OCI-LY7 (cell line): ENCODE results near the gene ZNF438. TPM values are rescaled to one million over a fixed set of nuclear protein-coding genes. Genes with fewer than 3 reads are reported as not detected.

Source experiments
- BruUV-seq: library from RNA; stranded (reverse); fragments of 400-500 nt; replicated peaks from 2 replicates; lab custom pipeline; 2021; lab: Mats Ljungman, UMichigan
- CTCF ChIA-PET: fragments of 300-600 bp; sonication (Branson Sonifier 250); formaldehyde crosslinking; loops from one replicate; lab custom pipeline; 2022; ENCODE audit warnings: antibody characterized with exemption; ENCODE audit not compliant: unreplicated experiment; lab: Charles Lee
- POLR2A ChIA-PET: fragments of 300-600 bp; sonication (Branson Sonifier 250); formaldehyde crosslinking; loops from one replicate; lab custom pipeline; 2022; ENCODE audit warnings: antibody characterized with exemption; lab: Charles Lee
- DNase-seq: peaks from one replicate; pipeline ENCODE4 v3.0.0-alpha.2; 2015; ENCODE audit warnings: low spot score
- H2AFZ ChIP-seq: fragments of 200-600 bp; sonication (generic), shearing (Covaris generic); 2 replicates; pipeline ENCODE4 v1.6.1; 2014; ENCODE audit warnings: mild to moderate bottlenecking, antibody characterized with exemption, low read length, moderate library complexity
- H3K27ac ChIP-seq: fragments of 200-600 bp; sonication (generic); 2 replicates; pipeline ENCODE4 v1.5.1; 2014; ENCODE audit warnings: mixed run types, low read depth, mild to moderate bottlenecking, moderate library complexity, low read length, inconsistent platforms; ENCODE audit not compliant: poor library complexity, severe bottlenecking
- H3K36me3 ChIP-seq: fragments of 200-600 bp; sonication (generic); 2 replicates; pipeline ENCODE4 v1.6.1; 2014; ENCODE audit warnings: mild to moderate bottlenecking, antibody characterized with exemption, low read length, moderate library complexity, mixed read lengths; ENCODE audit not compliant: insufficient read depth
- H3K4me1 ChIP-seq: fragments of 200-600 bp; sonication (generic); 2 replicates; pipeline ENCODE4 v1.5.1; 2014; ENCODE audit warnings: mild to moderate bottlenecking, low read length; ENCODE audit not compliant: insufficient read depth, poor library complexity, severe bottlenecking
- H3K4me2 ChIP-seq: fragments of 200-600 bp; sonication (generic); 2 replicates; pipeline ENCODE4 v1.6.1; 2014; ENCODE audit warnings: mild to moderate bottlenecking, low read length
- H3K4me3 ChIP-seq: fragments of 200-600 bp; sonication (generic); 2 replicates; pipeline ENCODE4 v1.5.1; 2014; ENCODE audit warnings: mild to moderate bottlenecking, low read depth, low read length; ENCODE audit not compliant: poor library complexity, severe bottlenecking
- H3K79me2 ChIP-seq: fragments of 200-600 bp; sonication (generic); 2 replicates; pipeline ENCODE4 v1.6.1; 2016; ENCODE audit warnings: low read depth, mild to moderate bottlenecking, low read length, moderate library complexity, mixed read lengths; ENCODE audit not compliant: insufficient read depth
- H3K9me2 ChIP-seq: fragments of 200-600 bp; sonication (generic); 2 replicates; pipeline ENCODE4 v1.6.1; 2016; ENCODE audit warnings: mild to moderate bottlenecking, low read length, mixed read lengths; ENCODE audit not compliant: insufficient read depth
- H3K9me3 ChIP-seq: fragments of 200-600 bp; sonication (generic); 2 replicates; pipeline ENCODE4 v1.6.1; 2014; ENCODE audit warnings: mild to moderate bottlenecking, mixed run types, low read length, mixed read lengths
- H4K20me1 ChIP-seq: fragments of 200-600 bp; sonication (generic); 2 replicates; pipeline ENCODE4 v1.6.1; 2014; ENCODE audit warnings: mild to moderate bottlenecking, antibody characterized with exemption, low read length, moderate library complexity, mixed read lengths; ENCODE audit not compliant: insufficient read depth
- EZH2phosphoT487 ChIP-seq: fragments of 200-600 bp; sonication (generic); IDR thresholded peaks from 2 replicates; pipeline ENCODE4 v1.6.1; 2018; ENCODE audit warnings: low read depth, borderline replicate concordance, mild to moderate bottlenecking, mixed run types, antibody characterized with exemption, low read length, moderate library complexity, mixed read lengths
- intact Hi-C: fragments of 100-400 bp; cut with micrococcal nuclease; formaldehyde crosslinking; loops from one replicate; pipeline ENCODE4 v1.10.0; 2022; ENCODE audit not compliant: unreplicated experiment
- total RNA-seq, 2 experiments: library from RNA; depleted of rRNA in 1 of 2; stranded (reverse); fragments of >200 nt in 1 of 2; shearing (Covaris generic) in 1 of 2; gene quantifications; 2 replicates each; pipeline ENCODE4 v1.2.3, GENCODE V29; 2014 to 2022
- TF ChIP-seq, protein P1 (sequence below): fragments of 200-600 bp; sonication (generic); conservative IDR thresholded peaks from 2 replicates; pipeline ENCODE4 v1.5.1; 2014; ENCODE audit warnings: mild to moderate bottlenecking, antibody characterized with exemption, low read length, moderate library complexity, mixed read lengths

The ZNF438 gene
- total RNA-seq, 2 experiments from 2014 or later, result 2.0 to 2.5 TPM

DNA sequence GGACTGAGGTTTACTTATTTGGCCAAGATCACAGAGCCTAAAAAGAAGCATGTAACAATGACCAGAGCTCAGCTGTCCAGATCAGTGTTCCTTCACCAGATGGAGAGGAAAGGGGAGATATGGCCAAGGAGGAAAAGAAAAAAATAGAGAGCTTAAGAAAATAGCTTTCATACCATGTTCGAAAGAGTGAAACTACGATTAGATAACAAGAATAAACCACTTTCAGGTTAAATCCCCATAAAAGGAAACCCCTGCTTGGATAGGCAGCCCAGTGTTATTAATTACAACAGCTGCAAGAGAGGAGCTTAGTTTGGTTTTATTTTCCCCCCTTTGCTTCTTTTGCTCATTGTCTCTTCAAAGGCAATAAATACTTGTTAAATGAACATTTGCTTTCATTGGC is 160.8 kb downstream of the ZNF438 start:
- intact Hi-C loops, result no loop called here
- BruUV-seq, result no TSS peak

DNA sequence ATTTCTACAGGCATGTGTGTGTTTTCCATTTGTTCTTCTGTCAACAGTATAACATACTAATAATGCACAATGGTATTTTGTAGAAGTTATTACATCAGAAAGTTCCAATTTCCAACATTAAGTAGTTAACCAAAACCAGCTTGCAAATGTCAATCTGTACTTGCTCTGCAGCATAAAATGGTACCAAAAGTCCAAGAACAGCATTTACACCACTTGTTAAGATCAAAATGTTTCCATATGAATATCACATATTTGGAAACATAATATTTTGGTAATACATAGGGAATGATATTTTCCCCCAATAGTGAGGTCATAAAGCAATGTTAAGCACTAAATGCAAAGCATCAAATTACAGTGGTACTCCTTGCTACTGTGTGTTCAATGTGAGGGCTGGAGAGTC is 162.1 kb downstream of the ZNF438 start:
- Histone ChIP-seq H3K36me3 (no peaks in the 10 kb centered on the region), H3K4me1 (no peaks in the 10 kb centered on the region), H3K9me3 (no peaks in the 10 kb centered on the region), H3K9me2 (no peaks in the 10 kb centered on the region), H4K20me1 (no peaks in the 10 kb centered on the region), H3K27ac (no peak overlapping the region), H3K4me2 (no peak overlapping the region), H2AFZ (no peak overlapping the region), H3K4me3 (no peak overlapping the region), H3K79me2 (no peaks in the 10 kb centered on the region)
- no peak for DNase-seq
- CTCF ChIA-PET, result no interaction called here
- TF ChIP-seq EZH2phosphoT487, result no peak
- TF ChIP-seq, protein P1, sequence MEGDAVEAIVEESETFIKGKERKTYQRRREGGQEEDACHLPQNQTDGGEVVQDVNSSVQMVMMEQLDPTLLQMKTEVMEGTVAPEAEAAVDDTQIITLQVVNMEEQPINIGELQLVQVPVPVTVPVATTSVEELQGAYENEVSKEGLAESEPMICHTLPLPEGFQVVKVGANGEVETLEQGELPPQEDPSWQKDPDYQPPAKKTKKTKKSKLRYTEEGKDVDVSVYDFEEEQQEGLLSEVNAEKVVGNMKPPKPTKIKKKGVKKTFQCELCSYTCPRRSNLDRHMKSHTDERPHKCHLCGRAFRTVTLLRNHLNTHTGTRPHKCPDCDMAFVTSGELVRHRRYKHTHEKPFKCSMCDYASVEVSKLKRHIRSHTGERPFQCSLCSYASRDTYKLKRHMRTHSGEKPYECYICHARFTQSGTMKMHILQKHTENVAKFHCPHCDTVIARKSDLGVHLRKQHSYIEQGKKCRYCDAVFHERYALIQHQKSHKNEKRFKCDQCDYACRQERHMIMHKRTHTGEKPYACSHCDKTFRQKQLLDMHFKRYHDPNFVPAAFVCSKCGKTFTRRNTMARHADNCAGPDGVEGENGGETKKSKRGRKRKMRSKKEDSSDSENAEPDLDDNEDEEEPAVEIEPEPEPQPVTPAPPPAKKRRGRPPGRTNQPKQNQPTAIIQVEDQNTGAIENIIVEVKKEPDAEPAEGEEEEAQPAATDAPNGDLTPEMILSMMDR, result no peak
- POLR2A ChIA-PET, result interaction anchor here (1.5 kb wide), 1 partner anchor 9 kb away, joined by 3 read pairs; no protein-coding TSS in a partner anchor
- no TSS peak for BruUV-seq
- intact Hi-C loops, result no loop called here

More for the DNA sequence above, 160.8 kb downstream of the ZNF438 start:
- H3K79me2 ChIP-seq, result no peaks in the 10 kb centered on the region
- CTCF ChIA-PET, result no interaction called here
- H3K4me1 ChIP-seq, result no peaks in the 10 kb centered on the region
- no peak overlapping the region for H2AFZ ChIP-seq
- POLR2A ChIA-PET, result interaction anchor here (0.7 to 1.5 kb wide), 2 partner anchors 8 to 565 kb away, joined by 3 read pairs; no protein-coding TSS in a partner anchor
- H3K4me3 ChIP-seq, result no peak overlapping the region
- H3K36me3 ChIP-seq, result no peaks in the 10 kb centered on the region
- no peak for DNase-seq
- no peaks in the 10 kb centered on the region for H3K9me3 ChIP-seq
- no peaks in the 10 kb centered on the region for H4K20me1 ChIP-seq
- TF ChIP-seq EZH2phosphoT487, result no peak
- TF ChIP-seq, protein P1, result no peak
- H3K27ac ChIP-seq, result no peak overlapping the region
- no peak overlapping the region for H3K4me2 ChIP-seq
- H3K9me2 ChIP-seq, result no peaks in the 10 kb centered on the region

DNA sequence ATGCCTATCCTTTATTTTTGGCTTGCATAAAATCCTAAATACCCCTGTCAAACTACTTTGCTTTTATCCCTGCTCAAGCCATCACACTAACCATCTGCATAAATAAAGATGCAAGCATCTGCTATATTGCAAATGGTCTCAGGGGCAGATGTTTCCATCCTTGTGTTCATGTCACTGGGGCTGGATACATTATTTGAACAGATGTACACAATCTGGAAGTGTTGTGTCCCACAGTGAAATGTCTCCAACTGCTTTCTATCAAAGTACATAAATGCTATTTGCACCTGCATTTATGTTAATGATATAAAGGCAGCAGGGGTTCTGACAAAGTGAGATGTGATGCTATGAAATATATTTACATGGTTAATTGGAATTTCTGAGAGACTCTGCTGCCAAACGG is 163.1 kb downstream of the ZNF438 start:
- H3K4me3 ChIP-seq, result no peak overlapping the region
- no peaks in the 10 kb centered on the region for H3K79me2 ChIP-seq
- BruUV-seq, result no TSS peak
- POLR2A ChIA-PET, result interaction anchor here (0.6 kb wide), 1 partner anchor 410 kb away, joined by 3 read pairs; no protein-coding TSS in a partner anchor
- no peak for DNase-seq
- intact Hi-C loops, result no loop called here
- no peaks in the 10 kb centered on the region for H3K9me3 ChIP-seq
- H3K4me2 ChIP-seq, result no peak overlapping the region
- no peaks in the 10 kb centered on the region for H3K4me1 ChIP-seq
- TF ChIP-seq, protein P1, result no peak
- TF ChIP-seq EZH2phosphoT487, result no peak
- H2AFZ ChIP-seq, result no peak overlapping the region
- no peak overlapping the region for H3K27ac ChIP-seq
- no peaks in the 10 kb centered on the region for H3K36me3 ChIP-seq
- CTCF ChIA-PET, result no interaction called here
- no peaks in the 10 kb centered on the region for H3K9me2 ChIP-seq
- no peaks in the 10 kb centered on the region for H4K20me1 ChIP-seq
